NCI-H187 (cell line): Measurements from ENCODE around the gene OTUD4.
"Not testable (repeated sequence)": the region's sequence is repeated elsewhere in the genome, so short reads cannot be mapped to it uniquely, and the experiment has no call there.

ENCODE experiments used
- DNase-seq, 2 experiments: peaks; one replicate each; lab custom pipeline; 2025; lab: John Stamatoyannopoulos, UW

OTUD4 gene

GRCh38 chr4:145180298-145181090 lies at the start of gene OTUD4:
TSS of gene OTUD4 (minus strand) at chr4:145180589. CDS start at chr4:145179973, 616 bp downstream.
- peak; percentile 43 to 77 for DNase-seq

- DNase-seq = not testable (repeated sequence)
Measured at GRCh38 chr4:145223228-145223627, 42.8 kb upstream of the OTUD4 start.

GRCh38 chr4:145221529-145221928 lies 41.1 kb upstream of the OTUD4 start:
- not testable (repeated sequence) for DNase-seq

GRCh38 chr4:145219090-145219489 lies 38.7 kb upstream of the OTUD4 start:
- DNase-seq = no peak

GRCh38 chr4:145218251-145218650 lies 37.9 kb upstream of the OTUD4 start:
- DNase-seq = no peak

- DNase-seq = no peak
Measured at GRCh38 chr4:145217349-145217748, 37.0 kb upstream of the OTUD4 start.

- no peak for DNase-seq
Measured at GRCh38 chr4:145216535-145216934, 36.1 kb upstream of the OTUD4 start.

- DNase-seq = no peak
Measured at GRCh38 chr4:145213245-145213644, 32.9 kb upstream of the OTUD4 start.

- no peak for DNase-seq
Measured at GRCh38 chr4:145207934-145208333, 27.5 kb upstream of the OTUD4 start.

- DNase-seq = no peak
Measured at GRCh38 chr4:145203410-145203809, 23.0 kb upstream of the OTUD4 start.

- no peak for DNase-seq
Measured at GRCh38 chr4:145200366-145200765, 20.0 kb upstream of the OTUD4 start.

- no peak for DNase-seq
Measured at GRCh38 chr4:145199051-145199716, 18.8 kb upstream of the OTUD4 start.

- DNase-seq = no peak
Measured at GRCh38 chr4:145196747-145197146, 16.4 kb upstream of the OTUD4 start.

- DNase-seq = no peak
Measured at GRCh38 chr4:145195167-145195952, 15.0 kb upstream of the OTUD4 start.

GRCh38 chr4:145189981-145190380 lies 9.6 kb upstream of the OTUD4 start:
- DNase-seq = no peak

GRCh38 chr4:145186729-145187128 lies 6.3 kb upstream of the OTUD4 start:
- DNase-seq = no peak

GRCh38 chr4:145183581-145183980 lies 3.2 kb upstream of the OTUD4 start:
- no peak for DNase-seq

GRCh38 chr4:145183023-145183422 lies 2.6 kb upstream of the OTUD4 start:
- no peak for DNase-seq

- DNase-seq = no peak
Measured at GRCh38 chr4:145182222-145182621, 1.8 kb upstream of the OTUD4 start.

GRCh38 chr4:145181091-145181501 lies 707 bp upstream of the OTUD4 start:
- DNase-seq = peak in 1 of 2 experiments; percentile 49

GRCh38 chr4:145179861-145180297 lies 510 bp downstream of the OTUD4 start:
- not testable (repeated sequence) for DNase-seq

GRCh38 chr4:145179281-145179860 lies 1.0 kb downstream of the OTUD4 start:
- DNase-seq = peak in 1 of 2 experiments; percentile 0
